Hepatocyte (in vitro differentiated cells): Measurements from ENCODE around the gene SLIT1.

Experiments used
- CTCF ChIP-seq: fragments of 200-600 bp; sonication (generic); IDR thresholded peaks from 2 replicates; pipeline ENCODE4 v1.5.1; 2016; ENCODE audit warnings: antibody characterized with exemption, mild to moderate bottlenecking; ENCODE audit not compliant: poor library complexity
- EZH2 ChIP-seq: fragments of 200-600 bp; sonication (generic); IDR thresholded peaks from 2 replicates; pipeline ENCODE4 v1.6.1; 2016; ENCODE audit warnings: antibody characterized with exemption, mild to moderate bottlenecking, borderline replicate concordance
- EZH2phosphoT487 ChIP-seq: fragments of 200-600 bp; sonication (generic); IDR thresholded peaks from one replicate; pipeline ENCODE4 v1.6.1; 2018; ENCODE audit warnings: antibody characterized with exemption, mild to moderate bottlenecking, low read depth, moderate library complexity; ENCODE audit not compliant: unreplicated experiment, severe bottlenecking

- no peak for TF ChIP-seq CTCF
- no peak for TF ChIP-seq EZH2
- no peak for TF ChIP-seq EZH2phosphoT487
Measured at GRCh38 chr10:97040248-97040584, 145.5 kb downstream of the SLIT1 start.
